Sciatic nerve (tissue), 2 donors: ENCODE data around the gene KLHL18. TPM values are rescaled to one million over a fixed set of nuclear protein-coding genes. Genes with fewer than 3 reads are reported as not detected.
"Not testable (repeated sequence)": the region's sequence is repeated elsewhere in the genome, so short reads cannot be mapped to it uniquely, and the experiment has no call there.

Experiments
- ATAC-seq: fragments of 200-7000 bp; cut with Tn5 transposase; one replicate; pipeline ENCODE4 v1.9.1; 2020; ENCODE audit warnings: mild to moderate bottlenecking, moderate library complexity
- DNase-seq: peaks from one replicate; pipeline ENCODE4 v3.0.0-alpha.2; 2020; ENCODE audit warnings: low spot score
- intact Hi-C: fragments of 100-400 bp; cut with DNase I; formaldehyde crosslinking; loops from one replicate; pipeline ENCODE4 v1.14.2; 2022
- total RNA-seq: library from RNA; stranded (reverse); fragmentation: NEBNext Ultra II Directional; extraction: Animal tissue kit (Norgen Biotek cat#: 25700); gene quantifications from one replicate; pipeline ENCODE4 v1.2.1, GENCODE V29; 2021
- donor health status: DM: no; HTN: no; CAD: no.
- donor health status: DM: no; HTN: no; CAD: no.

The KLHL18 gene
- total RNA-seq, 1 donor from 2014 or later: 21.0 TPM

DNA sequence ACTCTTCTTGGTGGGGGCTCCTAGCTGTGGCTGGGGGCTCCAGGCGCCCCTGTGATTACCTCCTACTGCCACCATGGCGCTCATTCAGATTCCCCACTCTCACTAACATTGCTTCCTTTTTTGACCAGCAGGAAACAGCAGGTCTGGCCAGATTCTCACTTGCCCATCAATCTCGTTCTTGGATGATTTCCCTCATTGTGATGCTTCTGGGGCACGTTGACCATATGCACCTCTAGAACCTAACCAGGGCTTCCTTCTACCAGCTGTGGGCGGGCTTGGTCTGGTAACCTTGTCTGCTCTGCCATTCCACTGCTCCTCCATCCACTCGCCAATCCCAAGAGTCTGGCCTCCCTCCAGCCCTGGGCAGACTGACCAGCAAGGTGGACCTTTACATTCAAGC lies 62.2 kb downstream of the KLHL18 start:
- intact Hi-C loops: no loop called here
- ATAC-seq (no peak), DNase-seq (no peak)

DNA sequence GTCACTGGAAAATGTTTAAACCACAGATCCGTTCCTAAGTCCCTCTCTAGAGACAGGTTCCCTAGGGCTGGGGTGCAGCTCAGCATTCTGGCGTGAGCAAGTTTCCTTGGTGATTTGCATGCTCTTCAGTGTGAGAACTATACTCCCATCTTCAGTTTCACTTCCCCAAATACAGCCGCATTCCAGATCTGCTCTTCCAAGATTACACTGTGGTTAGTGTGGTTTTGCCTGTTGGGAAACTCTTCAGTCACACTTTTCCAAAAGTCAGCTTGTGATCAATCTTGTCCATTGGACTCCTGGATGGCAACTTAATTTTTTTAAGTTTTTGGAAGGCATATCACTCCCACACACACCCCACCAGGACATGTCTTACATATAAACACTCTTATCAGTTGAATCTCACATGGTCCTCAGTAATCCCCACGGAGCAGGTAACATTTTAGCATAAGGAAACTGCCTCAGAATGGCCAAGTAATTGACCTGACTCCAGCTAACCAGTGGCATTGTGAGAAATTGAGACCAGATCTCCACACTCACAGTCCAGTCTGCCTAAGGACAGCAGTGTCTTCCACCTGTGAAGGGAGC lies 64.6 kb downstream of the KLHL18 start:
- intact Hi-C loops: no loop called here
- ATAC-seq (peak; percentile 83), DNase-seq (no peak)

DNA sequence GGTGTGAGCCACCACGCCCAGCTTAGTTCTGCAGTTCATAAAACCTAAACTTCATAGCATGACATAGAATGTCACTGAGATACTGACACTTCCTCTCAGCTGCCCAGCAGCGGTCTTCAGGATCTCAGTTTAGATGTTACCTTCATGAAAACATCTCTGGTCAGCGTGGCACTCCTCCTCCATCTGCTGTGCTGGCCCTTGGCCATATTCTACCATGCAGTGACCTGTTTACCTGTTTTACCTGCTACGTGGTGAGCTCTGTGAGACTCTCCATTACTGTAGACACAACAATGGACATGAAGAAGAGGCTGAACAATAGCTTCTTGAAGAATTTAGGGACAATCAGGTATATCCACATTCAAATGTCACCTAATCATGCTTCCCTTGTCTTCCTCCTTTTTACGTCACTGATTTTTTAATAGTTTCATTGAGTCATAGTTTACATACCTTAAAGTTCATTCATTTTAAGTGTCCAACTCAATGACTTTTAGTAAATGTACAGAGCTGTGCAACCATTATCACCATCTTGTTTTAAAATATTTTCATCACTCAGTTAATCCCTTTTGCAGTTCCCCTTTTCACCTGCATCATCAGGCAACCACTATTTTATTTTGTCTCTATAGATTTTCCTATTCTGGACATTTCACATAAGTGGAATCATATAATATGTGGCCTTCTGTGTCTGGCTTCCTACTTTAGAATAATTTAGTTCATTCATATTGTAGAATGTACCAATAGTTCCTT lies 65.8 kb downstream of the KLHL18 start:
- intact Hi-C loops: no loop called here
- ATAC-seq (no peak), DNase-seq (no peak)

DNA sequence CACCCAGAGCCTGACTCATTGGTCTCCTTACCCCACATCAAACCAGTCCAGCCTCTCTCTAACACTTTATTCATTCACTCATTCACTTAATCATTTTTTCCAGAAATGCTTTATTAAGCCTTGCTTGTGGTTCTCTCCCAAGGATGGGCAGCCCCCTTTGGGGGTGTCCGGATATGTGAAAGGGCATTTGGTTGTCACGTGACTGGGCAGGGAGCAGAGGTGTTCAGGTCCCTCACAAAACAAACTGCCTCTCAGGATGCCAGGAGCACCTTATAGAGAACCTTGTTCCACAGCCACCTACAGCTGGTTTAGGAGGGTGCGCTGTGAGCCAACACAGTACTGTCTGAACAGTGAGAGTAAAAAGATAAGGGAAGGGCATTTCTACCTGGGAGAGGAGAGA lies 72.3 kb downstream of the KLHL18 start:
- intact Hi-C loops: no loop called here
- ATAC-seq (no peak), DNase-seq (no peak)

DNA sequence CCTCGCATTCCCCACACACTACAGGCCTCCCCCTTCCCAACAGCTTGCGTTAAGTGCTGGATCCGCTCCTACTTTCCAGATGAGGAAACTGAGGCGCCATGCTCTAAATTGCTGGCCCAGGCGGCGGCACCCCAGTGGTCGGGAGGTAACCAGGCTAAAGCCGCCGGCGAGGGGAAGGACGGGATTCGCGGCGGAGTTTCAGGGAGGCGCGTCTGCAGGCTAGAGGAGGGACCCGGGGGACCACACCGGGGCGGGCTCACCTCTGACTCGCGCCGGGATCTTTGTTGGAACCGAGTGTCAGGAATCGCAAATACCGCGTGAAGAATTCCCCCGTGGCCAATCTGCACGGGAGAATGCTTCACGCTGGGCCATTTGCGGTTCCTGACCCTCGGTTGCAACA lies 73.5 kb downstream of the KLHL18 start:
- DNase-seq: no peak
- intact Hi-C loops: no loop called here
- ATAC-seq: no peak

DNA sequence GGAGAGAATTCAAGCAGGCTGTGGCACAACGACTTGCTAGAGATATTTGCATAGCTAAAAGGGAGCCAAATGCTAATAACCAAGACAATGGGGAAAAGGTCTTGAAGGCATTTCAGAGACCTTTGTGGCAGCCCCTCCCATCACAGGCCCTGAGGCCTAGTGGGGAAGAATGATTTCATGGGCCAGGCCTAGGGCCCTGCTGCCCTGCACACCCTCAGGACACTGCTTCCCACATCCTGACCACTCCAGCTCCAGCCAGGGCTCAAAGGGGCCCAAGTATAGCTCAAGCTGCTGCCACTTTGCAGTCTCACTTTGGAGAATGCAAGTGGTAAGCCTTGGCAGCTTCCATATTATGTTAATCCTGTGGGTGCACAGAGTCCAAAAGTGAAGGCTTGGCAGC lies 76.6 kb downstream of the KLHL18 start:
- no peak for DNase-seq
- ATAC-seq: no peak
- intact Hi-C loops: no loop called here

- intact Hi-C loops: not testable (repeated sequence)
Measured at GRCh38 chr3:47360110-47360517, 77.4 kb downstream of the KLHL18 start.

DNA sequence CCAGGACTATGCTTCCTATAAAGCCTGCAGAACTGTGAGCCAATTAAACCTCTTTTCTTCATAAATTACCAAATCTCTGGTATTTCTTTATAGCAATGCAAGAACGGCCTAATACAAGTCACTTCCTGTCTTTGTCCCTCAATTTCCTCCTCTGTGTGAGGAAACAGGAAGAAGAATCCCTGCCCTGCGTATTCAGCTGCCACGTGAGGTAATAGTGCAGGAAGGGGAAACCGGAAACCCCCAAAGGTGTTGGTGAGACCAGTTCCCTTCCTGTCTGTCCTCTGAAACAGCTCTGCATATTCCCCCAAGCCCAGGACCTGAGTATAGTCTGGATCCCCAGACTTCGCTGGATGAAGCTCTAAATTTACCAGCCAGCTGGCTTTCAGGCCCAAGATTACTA lies 80.0 kb downstream of the KLHL18 start:
- ATAC-seq: no peak
- intact Hi-C loops: no loop called here
- DNase-seq: no peak

More at GRCh38 chr3:47360110-47360517, 77.4 kb downstream of the KLHL18 start:
- DNase-seq, ATAC-seq: not testable (repeated sequence)

GRCh38 chr3:47365213-47366153 lies 82.7 kb downstream of the KLHL18 start:
- intact Hi-C loops: no loop called here
- no peak for ATAC-seq
- DNase-seq: no peak

GRCh38 chr3:47366833-47367232 lies 84.1 kb downstream of the KLHL18 start:
- intact Hi-C loops: no loop called here
- ATAC-seq (no peak), DNase-seq (no peak)

DNA sequence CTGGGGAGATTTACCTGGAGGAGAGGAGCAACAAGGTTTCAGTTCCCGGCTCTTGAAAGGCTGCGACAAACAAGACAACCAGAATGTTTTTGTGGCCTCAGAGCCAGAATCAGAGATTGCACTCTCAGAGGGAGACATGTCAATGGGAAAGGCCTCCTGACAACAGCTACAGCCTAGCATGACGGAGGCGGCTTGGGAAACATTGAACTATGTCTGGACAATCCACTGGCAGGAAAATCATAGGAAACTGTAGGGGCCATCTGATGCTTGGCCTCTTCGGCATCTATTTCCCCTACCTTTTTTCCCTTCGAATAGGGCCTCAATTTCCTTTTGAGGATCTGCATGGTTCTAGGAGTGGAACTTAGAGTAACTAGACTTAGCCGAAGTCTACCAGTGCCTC lies 84.9 kb downstream of the KLHL18 start:
- no peak for DNase-seq
- no peak for ATAC-seq
- intact Hi-C loops: no loop called here

DNA sequence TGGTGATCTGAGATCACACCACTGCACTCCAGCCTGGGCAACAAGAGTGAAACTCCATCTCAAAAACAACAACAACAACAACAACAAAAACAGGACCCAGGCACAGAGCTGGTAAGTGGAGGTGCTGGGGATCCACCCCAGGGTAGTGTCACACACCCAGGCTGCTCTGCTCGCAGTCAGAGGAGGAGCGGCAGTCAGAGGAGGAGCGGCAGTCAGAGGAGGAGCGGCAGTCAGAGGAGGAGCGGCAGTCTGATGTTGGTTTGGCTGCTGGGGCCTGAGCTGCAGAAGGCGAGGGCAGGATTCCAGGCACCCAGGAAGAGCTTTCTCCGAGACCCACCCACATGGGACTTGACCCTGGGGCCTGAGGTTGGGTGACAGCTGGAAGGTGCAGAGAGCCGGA lies 87.3 kb downstream of the KLHL18 start:
- intact Hi-C loops, ATAC-seq, DNase-seq: not testable (repeated sequence)

- DNase-seq (no peak), ATAC-seq (peak; percentile 55)
- intact Hi-C loops: no loop called here
Measured at GRCh38 chr3:47370887-47371697, 88.3 kb downstream of the KLHL18 start.

GRCh38 chr3:47374587-47374986 lies 91.8 kb downstream of the KLHL18 start:
- ATAC-seq (no peak), DNase-seq (no peak)
- intact Hi-C loops: no loop called here

- ATAC-seq (no peak), DNase-seq (no peak)
Measured at GRCh38 chr3:47376393-47376792, 93.6 kb downstream of the KLHL18 start.

GRCh38 chr3:47377186-47377585 lies 94.4 kb downstream of the KLHL18 start:
- intact Hi-C loops: no loop called here
- ATAC-seq (no peak), DNase-seq (no peak)

More at GRCh38 chr3:47376393-47376792, 93.6 kb downstream of the KLHL18 start:
- intact Hi-C loops: no loop called here

DNA sequence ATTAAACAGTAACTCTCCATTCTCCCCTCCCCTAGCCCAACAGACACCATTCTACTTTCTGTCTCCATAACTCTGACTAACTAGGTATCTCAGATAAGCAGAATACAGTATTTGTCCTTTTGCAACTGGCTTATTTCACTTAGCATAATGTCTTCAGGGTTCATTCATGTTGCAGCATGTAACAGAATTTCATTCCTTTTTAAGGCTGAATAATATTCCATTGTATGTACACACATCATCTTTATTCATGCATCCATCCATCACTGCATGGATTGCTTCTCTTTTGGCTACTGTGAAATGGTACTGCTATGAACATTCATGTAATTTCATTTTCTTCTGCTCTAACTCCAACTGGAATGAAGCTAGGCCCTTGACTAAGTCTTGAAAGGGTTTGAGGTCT lies 96.1 kb downstream of the KLHL18 start:
- ATAC-seq (no peak), DNase-seq (no peak)
- intact Hi-C loops: no loop called here

GRCh38 chr3:47379411-47379899 lies 96.7 kb downstream of the KLHL18 start:
- no peak for DNase-seq
- intact Hi-C loops: no loop called here
- no peak for ATAC-seq
